HUES6 (cell line): ENCODE measurements around the gene CHST3.
"Not testable (repeated sequence)": the region's sequence is repeated elsewhere in the genome, so short reads cannot be mapped to it uniquely, and the experiment has no call there.

Experiments used
- H3K27ac ChIP-seq: 2 replicates; pipeline ENCODE4 v1.7.0; 2013; ENCODE audit warnings: low read depth, mild to moderate bottlenecking, low read length, inconsistent platforms
- H3K27me3 ChIP-seq: 2 replicates; pipeline ENCODE4 v1.6.1; 2013; ENCODE audit warnings: low read length; ENCODE audit not compliant: control insufficient read depth, insufficient read depth
- H3K36me3 ChIP-seq: 2 replicates; pipeline ENCODE4 v1.6.1; 2013; ENCODE audit warnings: low read length; ENCODE audit not compliant: control insufficient read depth, insufficient read depth
- H3K4me1 ChIP-seq: 2 replicates; pipeline ENCODE4 v1.6.1; 2013; ENCODE audit warnings: low read length; ENCODE audit not compliant: control insufficient read depth, insufficient read depth
- H3K4me3 ChIP-seq: 2 replicates; pipeline ENCODE4 v1.5.1; 2013; ENCODE audit warnings: low read depth, low read length
- H3K9ac ChIP-seq: one replicate; pipeline ENCODE4 v1.6.1; 2013; ENCODE audit warnings: mild to moderate bottlenecking, low read length
- H3K9me3 ChIP-seq: 2 replicates; pipeline ENCODE4 v1.6.1; 2013; ENCODE audit warnings: low read depth, low read length; ENCODE audit not compliant: control insufficient read depth, insufficient read depth

CHST3 gene, protein sequence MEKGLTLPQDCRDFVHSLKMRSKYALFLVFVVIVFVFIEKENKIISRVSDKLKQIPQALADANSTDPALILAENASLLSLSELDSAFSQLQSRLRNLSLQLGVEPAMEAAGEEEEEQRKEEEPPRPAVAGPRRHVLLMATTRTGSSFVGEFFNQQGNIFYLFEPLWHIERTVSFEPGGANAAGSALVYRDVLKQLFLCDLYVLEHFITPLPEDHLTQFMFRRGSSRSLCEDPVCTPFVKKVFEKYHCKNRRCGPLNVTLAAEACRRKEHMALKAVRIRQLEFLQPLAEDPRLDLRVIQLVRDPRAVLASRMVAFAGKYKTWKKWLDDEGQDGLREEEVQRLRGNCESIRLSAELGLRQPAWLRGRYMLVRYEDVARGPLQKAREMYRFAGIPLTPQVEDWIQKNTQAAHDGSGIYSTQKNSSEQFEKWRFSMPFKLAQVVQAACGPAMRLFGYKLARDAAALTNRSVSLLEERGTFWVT

DNA sequence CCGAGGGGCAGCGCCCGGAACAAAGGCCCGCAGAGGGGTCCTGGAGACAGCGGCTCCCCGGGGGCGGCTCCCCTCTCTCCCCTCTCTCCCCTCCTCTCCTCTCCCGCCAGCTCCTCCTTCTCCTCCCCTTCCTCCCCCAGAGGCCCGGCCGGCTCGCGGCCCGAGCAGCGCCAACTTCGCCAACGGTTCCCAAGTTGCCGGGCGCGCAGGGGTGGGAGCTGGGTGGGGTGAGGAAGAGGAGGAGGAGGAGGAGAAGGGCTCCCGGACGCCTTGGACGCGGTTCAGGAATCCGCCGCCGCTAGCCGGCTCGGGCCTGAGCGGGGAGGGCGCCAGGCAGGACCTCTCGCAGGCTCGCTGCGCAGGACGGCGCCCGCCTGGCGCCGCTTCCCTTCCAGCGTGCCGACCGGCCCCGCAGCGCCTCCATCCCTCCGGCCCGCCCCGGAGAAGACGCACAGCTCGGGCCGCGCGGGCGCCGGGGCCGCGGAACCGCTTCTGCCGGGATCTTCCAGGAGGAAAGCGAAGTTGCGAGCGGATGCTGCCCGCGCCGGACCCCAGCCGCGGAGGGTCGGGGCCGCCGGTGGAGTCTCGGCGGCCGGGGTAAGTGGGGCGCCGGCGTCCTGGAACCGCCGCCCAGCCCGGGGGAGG lies at the start of gene CHST3:
CHST3 (plus strand) TSS at position 298 of the 645 bp plus-strand sequence. CDS start 41,448 bp downstream, outside the sequence.
- H3K4me1 ChIP-seq, result peaks cover 15% of the 10 kb centered on the region
- peaks cover 49% of the 10 kb centered on the region for H3K27me3 ChIP-seq
- peak within 1 kb of the TSS; percentile 74 for H3K4me3 ChIP-seq
- peak within 1 kb of the TSS; percentile 67 for H3K9ac ChIP-seq
- H3K27ac ChIP-seq, result no peak within 1 kb of the TSS
- H3K36me3 ChIP-seq, result no peaks in the 10 kb centered on the region
- no peaks in the 10 kb centered on the region for H3K9me3 ChIP-seq

DNA sequence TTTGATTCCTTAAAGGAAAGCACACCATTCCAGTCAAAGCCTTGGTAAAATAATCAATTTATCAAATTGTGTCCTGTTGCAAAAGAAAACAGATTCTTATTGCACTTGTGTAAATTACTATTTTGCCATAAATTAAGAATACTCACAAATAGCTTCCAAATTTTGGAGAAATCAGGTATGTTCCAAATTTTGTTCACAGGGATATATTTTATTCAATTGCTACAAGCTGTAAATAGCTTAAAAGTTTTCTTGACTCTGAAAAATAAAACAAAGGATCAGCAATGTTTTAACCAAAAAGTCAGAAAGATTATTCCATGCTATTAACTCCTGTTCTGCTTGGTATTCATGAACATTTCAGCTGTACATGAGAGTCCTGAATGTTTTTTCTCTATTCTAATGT lies 47.4 kb upstream of the CHST3 start:
- Histone ChIP-seq H3K9me3 (peaks cover 14% of the 10 kb centered on the region; the same call in 1 of the 2 replicates), H3K27me3 (no peaks in the 10 kb centered on the region), H3K4me1 (no peaks in the 10 kb centered on the region), H3K4me3 (no peak overlapping the region), H3K27ac (no peak overlapping the region), H3K36me3 (no peaks in the 10 kb centered on the region), H3K9ac (no peak overlapping the region)

DNA sequence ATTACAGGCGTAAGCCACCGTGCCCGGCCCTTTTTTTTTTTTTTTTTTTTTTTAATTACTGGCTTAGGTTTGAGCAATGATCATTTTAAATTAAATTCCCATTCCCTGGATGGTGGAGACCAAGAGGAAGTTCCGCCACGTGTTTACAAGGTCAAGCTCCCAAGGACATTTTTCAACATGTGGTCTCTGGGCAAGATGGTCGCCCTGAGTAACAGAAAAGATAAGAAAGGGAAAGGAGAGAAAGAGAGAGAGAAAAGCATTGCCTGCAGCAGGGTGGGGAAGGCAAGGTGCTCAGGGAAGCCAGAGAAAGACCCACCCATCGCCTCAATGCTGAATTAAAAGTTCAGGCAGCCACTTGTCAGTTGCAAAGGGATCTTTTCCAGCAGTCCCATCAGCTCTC lies 45.2 kb upstream of the CHST3 start:
- Histone ChIP-seq H3K9me3 (peaks cover 14% of the 10 kb centered on the region; the same call in 1 of the 2 replicates), H3K4me1 (no peaks in the 10 kb centered on the region)

DNA sequence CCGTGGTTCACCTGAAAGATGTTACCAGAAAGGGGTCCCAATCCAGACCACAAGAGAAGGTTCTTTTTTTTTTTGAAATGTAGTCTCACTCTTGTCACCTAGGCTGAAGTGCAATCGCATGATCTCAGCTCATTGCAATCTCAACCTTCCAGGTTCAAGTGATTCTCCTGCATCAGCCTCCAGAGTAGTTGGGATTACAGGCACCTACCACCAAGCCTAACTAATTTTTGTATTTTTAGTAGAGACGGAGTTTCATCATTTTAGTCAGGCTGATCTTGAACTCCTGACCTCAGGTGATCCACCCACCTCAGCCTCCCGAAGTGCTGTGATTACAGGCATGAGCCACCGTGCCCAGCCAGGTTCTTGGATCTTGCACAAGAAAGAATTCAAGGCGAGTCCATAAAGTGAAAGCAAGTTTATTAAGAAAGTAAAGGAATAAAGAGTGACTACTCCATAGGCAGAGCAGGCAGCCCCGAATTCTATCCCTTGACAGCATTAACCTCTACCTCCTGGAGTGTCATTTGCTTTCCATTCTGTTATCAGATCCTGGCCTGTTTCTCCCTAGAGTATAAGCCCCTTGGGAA lies 44.1 kb upstream of the CHST3 start:
- H3K9me3 ChIP-seq, result peaks cover 14% of the 10 kb centered on the region; the same call in 1 of the 2 replicates
- H3K27me3 ChIP-seq, H3K27ac ChIP-seq, H3K4me1 ChIP-seq, H3K36me3 ChIP-seq, H3K4me3 ChIP-seq, H3K9ac ChIP-seq: not testable (repeated sequence)

More for the DNA sequence above, 45.2 kb upstream of the CHST3 start:
- H3K4me3 ChIP-seq, result no peak overlapping the region
- no peaks in the 10 kb centered on the region for H3K27me3 ChIP-seq
- no peak overlapping the region for H3K27ac ChIP-seq
- H3K9ac ChIP-seq, result no peak overlapping the region
- no peaks in the 10 kb centered on the region for H3K36me3 ChIP-seq

DNA sequence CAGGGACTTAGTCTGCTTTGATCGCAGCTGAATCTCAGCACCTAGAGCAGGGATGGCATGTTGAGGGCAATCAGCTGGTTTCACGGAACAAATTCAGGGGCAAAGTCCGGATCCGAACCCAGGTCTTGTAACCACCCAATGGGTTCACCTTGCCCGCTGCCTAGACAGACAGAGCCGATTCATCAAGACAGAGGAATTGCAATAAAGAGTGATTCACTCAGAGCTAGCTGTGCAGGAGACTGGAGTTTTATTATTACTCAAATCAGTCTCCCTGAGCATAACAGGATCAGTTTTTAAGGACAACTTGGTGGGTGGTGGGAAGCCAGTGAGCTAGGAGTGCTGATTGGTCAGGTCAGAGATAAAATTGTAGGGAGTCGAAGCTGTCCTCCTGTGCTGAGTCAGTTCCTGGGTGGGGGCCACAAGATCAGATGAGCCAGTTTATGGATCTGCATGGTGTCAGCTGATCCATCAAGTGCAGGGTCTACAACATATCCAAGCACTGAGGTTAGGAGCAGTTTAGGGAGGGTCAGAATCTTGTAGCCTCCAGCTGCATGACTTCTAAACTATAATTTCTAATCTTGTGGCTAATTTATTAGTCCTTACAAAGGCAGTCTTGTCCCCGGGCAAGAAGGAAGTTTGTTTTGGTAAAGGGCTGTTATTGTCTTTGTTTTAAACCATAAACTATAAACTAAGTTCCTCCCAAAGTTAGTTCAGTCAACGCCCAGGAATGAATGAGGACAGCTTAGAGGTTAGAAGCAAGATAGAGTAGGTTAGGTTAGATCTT lies 43.5 kb upstream of the CHST3 start:
- no peak overlapping the region for H3K9ac ChIP-seq
- peaks cover 14% of the 10 kb centered on the region; the same call in 1 of the 2 replicates for H3K9me3 ChIP-seq
- no peak overlapping the region for H3K27ac ChIP-seq
- no peaks in the 10 kb centered on the region for H3K4me1 ChIP-seq
- H3K27me3 ChIP-seq, result no peaks in the 10 kb centered on the region
- no peaks in the 10 kb centered on the region for H3K36me3 ChIP-seq
- H3K4me3 ChIP-seq, result no peak overlapping the region

DNA sequence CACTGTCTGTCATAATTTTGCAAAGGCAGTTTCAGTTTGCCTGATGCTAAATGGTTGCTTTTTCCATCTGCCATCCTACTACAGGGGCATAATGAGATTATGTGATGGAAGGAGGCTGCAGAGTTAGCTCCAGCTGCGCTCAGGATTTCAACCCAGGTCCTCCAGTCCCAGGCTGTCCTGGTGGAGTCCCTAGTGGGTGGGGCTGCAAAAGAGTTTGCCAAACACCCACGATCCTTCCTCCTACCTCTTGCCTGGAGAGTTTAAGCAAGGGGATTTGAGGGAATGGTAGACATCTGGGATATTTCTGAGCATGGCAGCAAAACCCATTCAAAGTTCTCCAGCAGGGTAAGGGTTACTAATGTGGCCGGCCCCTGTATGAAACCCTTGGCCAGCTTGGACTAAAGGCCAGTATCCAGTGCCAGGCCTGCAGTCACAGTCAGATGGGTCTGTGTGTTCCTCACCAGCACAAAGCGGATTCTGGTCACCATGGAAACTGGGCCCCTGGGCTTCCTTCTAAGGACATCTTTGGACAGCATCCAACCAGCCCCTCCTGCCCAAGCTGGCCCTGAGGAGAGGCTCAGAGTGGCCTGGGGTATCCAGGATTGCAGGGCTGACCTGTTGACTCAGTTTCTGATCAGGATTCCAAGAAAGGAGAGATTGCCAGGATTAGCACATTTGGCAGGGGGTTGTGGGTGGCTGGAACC lies 42.7 kb upstream of the CHST3 start:
- Histone ChIP-seq H3K4me1 (no peaks in the 10 kb centered on the region), H3K9me3 (peaks cover 8% of the 10 kb centered on the region; the same call in 1 of the 2 replicates), H3K27me3 (no peaks in the 10 kb centered on the region), H3K4me3 (no peak overlapping the region), H3K27ac (no peak overlapping the region), H3K36me3 (no peaks in the 10 kb centered on the region), H3K9ac (no peak overlapping the region)

DNA sequence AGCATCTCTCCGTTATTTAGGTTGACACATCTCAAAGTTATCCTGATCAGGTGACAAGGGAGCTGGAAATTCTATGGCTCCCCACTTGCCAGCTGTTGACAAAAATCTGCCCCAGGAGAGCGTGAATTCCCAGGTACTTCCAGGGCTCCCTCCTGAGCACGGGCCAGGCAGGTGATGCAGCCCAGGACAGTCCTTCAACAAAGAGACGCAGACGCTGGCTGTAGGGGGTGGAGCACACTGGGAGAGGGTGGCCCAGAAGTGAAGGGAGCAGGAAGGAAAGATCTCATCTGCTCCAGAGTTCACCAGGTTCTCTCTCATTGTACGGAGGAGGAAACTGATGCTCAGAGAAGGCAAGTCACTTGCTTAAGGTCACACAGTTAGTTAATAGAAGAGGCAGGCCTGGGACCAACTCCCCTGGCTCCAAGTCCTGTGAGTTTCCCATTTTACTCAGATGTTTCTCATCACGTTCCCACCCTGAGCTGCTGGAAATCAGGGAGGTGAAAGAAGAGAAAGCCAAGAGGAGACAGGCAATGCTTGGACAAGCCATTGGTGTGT lies 41.0 kb upstream of the CHST3 start:
- Histone ChIP-seq H3K27ac (no peak overlapping the region), H3K9ac (no peak overlapping the region), H3K36me3 (no peaks in the 10 kb centered on the region)

DNA sequence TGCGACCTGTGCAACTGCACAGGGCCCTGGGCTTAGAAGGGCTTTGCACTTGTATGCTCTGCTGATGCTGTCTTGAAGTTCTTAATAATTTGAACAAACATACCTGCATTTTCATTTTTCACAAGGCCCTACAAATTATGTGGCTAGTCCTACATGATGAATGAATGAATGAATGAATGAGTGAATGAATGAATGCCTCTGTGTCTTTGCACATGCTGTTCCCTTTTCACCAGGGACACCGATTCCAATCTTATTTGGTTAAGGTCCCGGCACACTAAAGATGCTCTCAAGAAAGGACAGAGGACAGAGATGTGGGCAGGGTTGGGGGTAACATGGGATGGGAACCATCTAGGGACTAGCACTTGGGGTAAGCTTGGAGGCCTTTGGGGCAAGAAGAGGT lies 39.4 kb upstream of the CHST3 start:
- no peak overlapping the region for H3K4me3 ChIP-seq
- no peaks in the 10 kb centered on the region for H3K27me3 ChIP-seq
- H3K9me3 ChIP-seq, result no peaks in the 10 kb centered on the region
- H3K36me3 ChIP-seq, result no peaks in the 10 kb centered on the region
- H3K9ac ChIP-seq, result no peak overlapping the region
- no peaks in the 10 kb centered on the region for H3K4me1 ChIP-seq
- H3K27ac ChIP-seq, result no peak overlapping the region

More for the DNA sequence above, 41.0 kb upstream of the CHST3 start:
- Histone ChIP-seq H3K4me3 (no peak overlapping the region), H3K9me3 (no peaks in the 10 kb centered on the region), H3K27me3 (no peaks in the 10 kb centered on the region), H3K4me1 (no peaks in the 10 kb centered on the region)

DNA sequence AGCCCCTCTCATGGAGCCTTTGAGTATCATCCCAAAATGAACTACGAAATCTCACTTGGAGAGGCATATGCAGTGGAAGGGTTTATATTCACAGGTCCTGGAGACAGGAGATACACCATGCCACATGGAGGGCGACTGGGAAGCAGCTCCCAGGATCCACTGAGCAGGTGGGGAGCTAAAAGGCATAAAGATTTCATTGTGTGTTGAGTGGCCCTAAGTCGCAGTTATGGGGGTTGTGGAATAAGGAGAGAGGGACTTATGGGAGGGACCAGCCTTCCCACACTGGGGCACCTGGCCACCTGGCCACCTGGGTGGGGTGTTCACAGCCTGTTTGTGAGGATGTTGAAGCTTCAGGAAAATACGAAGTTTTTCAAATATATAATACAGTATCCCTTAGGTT lies 37.0 kb upstream of the CHST3 start:
- Histone ChIP-seq H3K4me3 (no peak overlapping the region), H3K27me3 (no peaks in the 10 kb centered on the region), H3K9me3 (no peaks in the 10 kb centered on the region), H3K36me3 (no peaks in the 10 kb centered on the region), H3K27ac (no peak overlapping the region), H3K9ac (no peak overlapping the region), H3K4me1 (no peaks in the 10 kb centered on the region)
